Nephron progenitor cell (in vitro differentiated cells): ENCODE data around the gene ASTN2.

Experiments
- DNase-seq: peaks from one replicate; pipeline ENCODE4 v3.0.0; 2021
- H3K27ac Mint-ChIP-seq: 2 replicates; pipeline ENCODE4 v1.8.0; 2021; ENCODE audit warnings: mild to moderate bottlenecking, moderate library complexity, mixed read lengths
- H3K27me3 Mint-ChIP-seq: 2 replicates; pipeline ENCODE4 v1.8.0; 2021; ENCODE audit warnings: mild to moderate bottlenecking, low read depth, mixed read lengths; ENCODE audit not compliant: poor library complexity
- H3K36me3 Mint-ChIP-seq: 2 replicates; pipeline ENCODE4 v1.8.0; 2021; ENCODE audit warnings: low read depth, mixed read lengths
- H3K4me1 Mint-ChIP-seq: 2 replicates; pipeline ENCODE4 v1.8.0; 2021; ENCODE audit warnings: mixed read lengths
- H3K4me3 Mint-ChIP-seq: 2 replicates; pipeline ENCODE4 v1.8.0; 2021; ENCODE audit warnings: mild to moderate bottlenecking, moderate library complexity, mixed read lengths
- H3K9me3 Mint-ChIP-seq: 2 replicates; pipeline ENCODE4 v1.8.0; 2021; ENCODE audit warnings: mild to moderate bottlenecking, moderate library complexity, mixed read lengths
- CTCF ChIP-seq: fragments of 200-600 bp; sonication (generic); IDR thresholded peaks from 2 replicates; pipeline ENCODE4 v1.5.0; 2021; ENCODE audit warnings: antibody characterized with exemption

Gene ASTN2

GRCh38 chr9:116987721-116988485 is 427.0 kb downstream of the ASTN2 start:
- TF ChIP-seq CTCF = no peak
- no peaks in the 10 kb centered on the region for H3K9me3 Mint-ChIP-seq
- H3K4me3 Mint-ChIP-seq = no peak overlapping the region
- H3K27ac Mint-ChIP-seq = no peak overlapping the region
- H3K36me3 Mint-ChIP-seq = no peaks in the 10 kb centered on the region
- peaks cover 20% of the 10 kb centered on the region for H3K27me3 Mint-ChIP-seq
- H3K4me1 Mint-ChIP-seq = no peaks in the 10 kb centered on the region
- no peak for DNase-seq

DNA sequence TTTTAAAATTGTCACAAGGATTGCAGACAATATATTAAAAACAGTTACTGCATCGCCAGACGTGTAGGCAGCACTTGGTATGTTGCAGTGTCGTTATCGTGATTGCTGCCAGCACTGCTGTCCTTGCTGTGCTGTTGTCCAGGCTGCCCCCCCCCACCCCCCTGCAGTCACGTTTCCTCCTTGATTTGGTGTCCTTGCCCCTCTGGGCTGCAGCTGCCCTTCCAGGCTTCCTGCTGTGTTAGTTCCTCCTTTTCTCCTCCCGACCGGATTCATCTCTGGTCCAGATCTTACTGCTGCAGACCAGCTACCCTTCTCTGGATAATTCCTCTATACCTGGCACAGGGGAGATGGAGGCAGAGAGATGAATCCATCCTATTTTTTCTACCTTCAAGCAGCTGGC is 428.8 kb downstream of the ASTN2 start:
- Mint-ChIP-seq H3K27ac (no peak overlapping the region), H3K4me3 (no peak overlapping the region), H3K36me3 (no peaks in the 10 kb centered on the region), H3K4me1 (peaks cover 1% of the 10 kb centered on the region), H3K27me3 (peaks cover 19% of the 10 kb centered on the region), H3K9me3 (no peaks in the 10 kb centered on the region)
- TF ChIP-seq CTCF = no peak
- DNase-seq = no peak

DNA sequence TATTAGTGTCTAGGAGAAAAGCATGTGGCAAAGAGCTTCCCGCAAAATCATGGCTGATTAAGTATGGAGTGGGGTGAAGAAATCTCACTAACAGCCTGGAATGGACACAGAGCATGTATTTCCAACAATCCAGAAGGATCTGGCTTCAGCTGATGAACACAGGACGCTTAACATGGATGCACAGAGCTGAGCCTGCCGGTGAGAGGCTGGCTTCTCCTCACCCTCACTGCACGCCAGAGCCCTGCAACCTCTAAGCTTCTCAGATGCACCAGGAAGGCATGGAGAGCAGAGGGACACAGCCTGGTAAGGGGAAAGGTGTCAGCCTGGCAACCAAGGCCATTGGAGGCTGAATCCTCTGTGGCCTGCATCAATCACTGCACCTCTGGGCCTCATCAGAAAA is 429.3 kb downstream of the ASTN2 start:
- H3K4me3 Mint-ChIP-seq = no peak overlapping the region
- TF ChIP-seq CTCF = no peak
- H3K27me3 Mint-ChIP-seq = peaks cover 19% of the 10 kb centered on the region
- H3K27ac Mint-ChIP-seq = no peak overlapping the region
- H3K36me3 Mint-ChIP-seq = no peaks in the 10 kb centered on the region
- no peaks in the 10 kb centered on the region for H3K9me3 Mint-ChIP-seq
- no peak for DNase-seq
- peaks cover 5% of the 10 kb centered on the region for H3K4me1 Mint-ChIP-seq

DNA sequence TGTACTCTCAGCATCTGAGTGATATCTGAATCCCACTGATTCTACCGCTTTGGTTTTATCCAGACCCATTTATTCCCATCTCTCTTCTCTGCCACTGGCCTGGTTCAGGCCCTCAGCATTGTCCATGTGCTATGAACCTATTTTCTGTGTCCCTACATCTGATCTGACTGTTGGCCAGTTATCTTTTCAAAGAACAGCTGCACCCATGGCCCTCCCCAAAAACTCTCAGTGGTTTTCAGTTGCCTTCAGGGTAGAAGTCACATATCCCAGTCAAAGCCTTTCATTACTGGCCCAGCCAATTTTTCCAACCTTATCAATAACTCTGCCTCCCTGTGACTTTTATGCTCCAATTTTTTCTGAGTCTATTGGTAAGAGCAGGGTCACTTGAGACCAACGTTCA is 430.7 kb downstream of the ASTN2 start:
- no peak for DNase-seq
- no peak for TF ChIP-seq CTCF
- no peak overlapping the region for H3K27ac Mint-ChIP-seq
- H3K27me3 Mint-ChIP-seq = peaks cover 19% of the 10 kb centered on the region
- H3K36me3 Mint-ChIP-seq = no peaks in the 10 kb centered on the region
- no peak overlapping the region for H3K4me3 Mint-ChIP-seq
- peaks cover 19% of the 10 kb centered on the region for H3K4me1 Mint-ChIP-seq
- no peaks in the 10 kb centered on the region for H3K9me3 Mint-ChIP-seq

DNA sequence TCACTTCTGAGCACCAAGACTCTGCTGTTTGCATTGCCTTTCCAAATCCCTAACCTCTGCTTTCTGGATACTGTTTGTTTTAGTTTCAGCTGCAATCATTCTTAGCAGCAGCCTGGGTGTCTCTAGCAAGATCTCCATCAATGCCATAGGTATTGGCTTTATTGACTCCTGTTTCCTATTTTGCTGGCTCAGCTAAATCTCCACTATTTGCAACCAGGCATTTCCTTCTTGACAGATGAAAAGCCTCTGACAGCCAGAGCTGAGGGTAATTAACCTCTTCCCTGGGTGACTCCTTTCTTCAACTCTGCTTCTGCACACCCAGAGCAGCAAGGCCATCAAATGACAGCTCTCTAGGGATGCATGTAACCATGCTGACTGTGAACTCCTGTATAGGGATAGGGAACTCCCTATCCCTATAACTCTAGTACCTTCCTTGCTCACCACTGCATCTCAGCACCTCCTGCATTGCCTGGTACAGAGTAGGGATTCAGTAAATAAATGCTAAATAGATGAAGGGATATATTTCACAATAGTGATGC is 434.2 kb downstream of the ASTN2 start:
- Mint-ChIP-seq H3K4me3 (no peak overlapping the region), H3K36me3 (no peaks in the 10 kb centered on the region), H3K4me1 (peaks cover 23% of the 10 kb centered on the region), H3K27me3 (peaks cover 13% of the 10 kb centered on the region), H3K9me3 (no peaks in the 10 kb centered on the region), H3K27ac (no peak overlapping the region)
- TF ChIP-seq CTCF = no peak
- DNase-seq = no peak

DNA sequence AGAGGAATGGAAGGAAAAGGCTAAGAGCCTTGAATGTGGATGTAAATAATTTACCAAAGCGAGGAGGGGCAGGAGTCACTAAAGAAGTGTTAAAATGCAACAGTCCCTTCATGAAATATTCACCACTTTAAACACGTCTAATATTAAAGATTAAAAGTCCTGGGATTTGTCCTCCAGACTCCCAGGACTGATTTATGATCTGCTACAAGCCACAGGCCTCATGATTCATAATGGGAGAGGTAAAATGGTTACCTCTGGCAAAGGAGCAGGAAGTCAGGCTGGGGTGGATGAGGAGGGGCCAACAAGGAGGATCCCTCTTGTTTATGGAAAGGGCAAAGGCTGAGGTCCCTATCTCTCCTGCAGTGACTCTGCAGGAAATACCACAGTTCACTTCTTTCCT is 435.4 kb downstream of the ASTN2 start:
- H3K36me3 Mint-ChIP-seq = no peaks in the 10 kb centered on the region
- no peak overlapping the region for H3K4me3 Mint-ChIP-seq
- TF ChIP-seq CTCF = no peak
- no peak for DNase-seq
- no peaks in the 10 kb centered on the region for H3K9me3 Mint-ChIP-seq
- H3K27me3 Mint-ChIP-seq = peaks cover 13% of the 10 kb centered on the region
- peaks cover 23% of the 10 kb centered on the region for H3K4me1 Mint-ChIP-seq
- no peak overlapping the region for H3K27ac Mint-ChIP-seq
